Keratinocyte (primary cell): ENCODE measurements around the gene RBM41. TPM values are rescaled to one million over a fixed set of nuclear protein-coding genes. Genes with fewer than 3 reads are reported as not detected.

ENCODE experiments used
- DNase-seq: peaks from one replicate; pipeline ENCODE4 v3.0.0-alpha.2; 2011; ENCODE audit warnings: low read depth, missing footprints, low spot score
- FAIRE-seq: peaks from 2 replicates; lab custom pipeline; 2011; peaks lifted over from hg19 to GRCh38; lab: Jason Lieb, UNC
- H2AFZ ChIP-seq: 2 replicates; pipeline ENCODE4 v1.6.0; 2012; ENCODE audit warnings: low read length, control low read depth, inconsistent platforms; ENCODE audit not compliant: control insufficient read depth
- H3K27ac ChIP-seq: 2 replicates; pipeline ENCODE4 v1.5.1; 2011; ENCODE audit warnings: low read length; ENCODE audit not compliant: control insufficient read depth, insufficient read depth
- H3K27me3 ChIP-seq: 3 replicates; pipeline ENCODE4 v1.6.0; 2011; ENCODE audit warnings: low read length; ENCODE audit not compliant: control insufficient read depth, insufficient read depth; ENCODE audit errors: extremely low read depth
- H3K36me3 ChIP-seq, 2 experiments: 2 replicates in 1 of 2; 3 replicates in 1 of 2; pipeline ENCODE4 v1.5.1; 2011; ENCODE audit warnings: low read length in 2 of 2, mild to moderate bottlenecking in 1 of 2; ENCODE audit not compliant: control insufficient read depth in 2 of 2, insufficient read depth in 2 of 2; ENCODE audit errors: extremely low read depth in 1 of 2
- H3K4me1 ChIP-seq: 3 replicates; pipeline ENCODE4 v1.5.1; 2011; ENCODE audit warnings: low read length; ENCODE audit not compliant: control insufficient read depth, insufficient read depth; ENCODE audit errors: extremely low read depth
- H3K4me2 ChIP-seq: 3 replicates; pipeline ENCODE4 v1.6.0; 2011; ENCODE audit warnings: low read depth, low read length; ENCODE audit not compliant: control insufficient read depth, insufficient read depth; ENCODE audit errors: extremely low read depth
- H3K4me3 ChIP-seq, 3 experiments: fragments of 200-600 bp in 1 of 3; sonication (generic) in 1 of 3; 2 replicates in 2 of 3; 3 replicates in 1 of 3; pipeline ENCODE4 v1.5.1; 2011 to 2016; ENCODE audit warnings: low read length in 3 of 3, mild to moderate bottlenecking in 3 of 3, control low read depth in 2 of 3, inconsistent platforms in 1 of 3, low read depth in 1 of 3, mixed read lengths in 1 of 3, mixed run types in 1 of 3, moderate library complexity in 1 of 3; ENCODE audit not compliant: control insufficient read depth in 2 of 3, insufficient read depth in 2 of 3; ENCODE audit errors: extremely low read depth in 1 of 3
- H3K79me2 ChIP-seq: 2 replicates; pipeline ENCODE4 v1.6.0; 2012; ENCODE audit warnings: low read length; ENCODE audit not compliant: control insufficient read depth, insufficient read depth
- H3K9ac ChIP-seq: 3 replicates; pipeline ENCODE4 v1.6.0; 2011; ENCODE audit warnings: low read length; ENCODE audit not compliant: control insufficient read depth, insufficient read depth; ENCODE audit errors: extremely low read depth
- H3K9me1 ChIP-seq: 3 replicates; pipeline ENCODE4 v1.6.0; 2011; ENCODE audit warnings: low read length; ENCODE audit not compliant: control insufficient read depth, insufficient read depth; ENCODE audit errors: extremely low read depth
- H3K9me3 ChIP-seq: 2 replicates; pipeline ENCODE4 v1.5.1; 2012; ENCODE audit warnings: low read depth, low read length; ENCODE audit not compliant: control insufficient read depth
- H4K20me1 ChIP-seq: 3 replicates; pipeline ENCODE4 v1.6.0; 2011; ENCODE audit warnings: low read length; ENCODE audit not compliant: control insufficient read depth, insufficient read depth; ENCODE audit errors: extremely low read depth
- CTCF ChIP-seq, 3 experiments: IDR thresholded peaks in 1 of 3; conservative IDR thresholded peaks in 1 of 3; optimal IDR thresholded peaks in 1 of 3; 2 replicates in 2 of 3; 3 replicates in 1 of 3; pipeline versions ENCODE3 to v1.5.1; 2011; ENCODE audit warnings: low read length in 3 of 3, mild to moderate bottlenecking in 3 of 3, moderate library complexity in 2 of 3, control low read depth in 1 of 3, inconsistent platforms in 1 of 3; ENCODE audit not compliant: insufficient read depth in 2 of 3; ENCODE audit errors: extremely low read depth in 1 of 3
- EZH2 ChIP-seq: IDR thresholded peaks from one replicate; pipeline ENCODE4 v1.6.1; 2012; ENCODE audit warnings: inconsistent platforms, mild to moderate bottlenecking, low read length, moderate library complexity
- dilution Hi-C: fragments of 300-500 bp; cut with MboI; formaldehyde crosslinking; loops from one replicate; pipeline ENCODE4 v1.7.0; 2020; ENCODE audit warnings: low sequenced_read_pairs; ENCODE audit not compliant: extremely low pct_ligation_motif_present
- polyA plus RNA-seq, 5 experiments: library from polyadenylated mRNA; depleted of rRNA in 3 of 5; stranded (reverse) in 3 of 5; stranded (forward) in 1 of 5; unstranded in 1 of 5; fragments of >200 nt; gene quantifications; 1 replicate in 1 of 5; 2 replicates in 3 of 5; 3 replicates in 1 of 5; pipeline versions ENCODE4 v1.2.1 to v1.2.3, GENCODE V29; 2011 to 2012; ENCODE audit warnings: missing spikeins in 2 of 5, low read depth in 1 of 5, low replicate concordance in 1 of 5

Gene RBM41
- polyA plus RNA-seq, 1 donor (not counting 4 experiments of a cell fraction or from before 2014, with no cell fraction given): 14.5 TPM

DNA sequence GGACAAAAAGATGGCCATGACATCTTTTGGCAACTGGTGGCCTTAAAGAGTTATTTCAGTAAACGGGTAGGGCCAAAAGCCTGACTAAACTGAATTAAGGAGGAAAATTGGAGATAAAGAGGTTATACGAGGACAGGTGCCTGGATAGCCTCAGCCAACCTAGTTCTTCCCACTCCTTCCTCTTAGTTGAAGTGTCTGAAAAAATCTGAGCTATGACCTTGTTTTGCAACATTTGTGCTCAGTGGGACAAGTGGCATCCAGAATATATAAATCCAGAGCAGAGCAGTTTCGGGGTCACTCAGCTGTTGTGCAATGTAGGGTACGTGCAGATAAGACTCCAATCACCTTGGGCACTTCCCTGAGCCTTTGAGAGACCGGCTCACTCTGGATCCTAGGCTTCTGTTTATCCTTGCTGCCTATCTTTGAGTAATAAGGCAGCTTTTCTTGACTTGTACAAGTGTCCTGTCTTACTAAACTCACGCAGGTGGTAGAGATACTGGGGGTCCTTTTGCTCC lies 68.4 kb downstream of the RBM41 start:
- Histone ChIP-seq H2AFZ (no peak overlapping the region), H3K9me1 (no peaks in the 10 kb centered on the region), H3K4me2 (no peak overlapping the region), H4K20me1 (no peaks in the 10 kb centered on the region), H3K9me3 (no peaks in the 10 kb centered on the region), H3K4me3 (no peak overlapping the region), H3K4me1 (no peaks in the 10 kb centered on the region), H3K9ac (no peak overlapping the region), H3K36me3 (no peaks in the 10 kb centered on the region), H3K79me2 (no peaks in the 10 kb centered on the region), H3K27ac (no peak overlapping the region), H3K27me3 (no peaks in the 10 kb centered on the region)
- no peak for FAIRE-seq
- no peak for DNase-seq
- TF ChIP-seq EZH2 (no peak), CTCF (optimal IDR thresholded peaks at IDR 0.05 in 1 of 3, IDR thresholded peaks at IDR 0.05 in 1 of 3, conservative IDR thresholded peaks at IDR 0.05 in 1 of 3; ENCODE audit: extremely low read depth in 1 of 3, insufficient read depth in 2 of 3, low read length in 3 of 3) (no peak)
- dilution Hi-C loops: no loop called here

DNA sequence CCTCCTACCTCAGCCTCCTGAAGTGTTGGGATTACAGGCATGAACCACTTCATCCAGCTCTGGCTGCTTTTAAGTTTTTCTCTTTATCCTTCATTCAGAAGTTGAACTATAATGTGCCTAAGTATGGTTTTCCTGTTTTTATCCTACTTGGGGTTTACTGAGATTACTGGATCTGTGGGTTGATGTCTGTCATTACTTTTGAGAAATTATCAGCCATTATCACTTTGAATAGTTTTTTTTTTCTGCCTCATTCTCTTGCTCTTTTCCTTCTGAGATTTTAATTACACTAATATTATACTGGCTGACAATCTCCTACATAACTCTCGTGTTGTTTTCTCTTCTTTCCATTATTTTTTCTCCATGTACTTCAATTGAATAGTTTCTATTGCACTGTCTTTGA lies 71.0 kb downstream of the RBM41 start:
- Histone ChIP-seq H3K9ac (no peak overlapping the region), H3K79me2 (no peaks in the 10 kb centered on the region), H4K20me1 (no peaks in the 10 kb centered on the region), H3K9me1 (no peaks in the 10 kb centered on the region), H2AFZ (no peak overlapping the region), H3K36me3 (no peaks in the 10 kb centered on the region), H3K9me3 (no peaks in the 10 kb centered on the region), H3K4me2 (no peak overlapping the region), H3K27ac (no peak overlapping the region), H3K27me3 (no peaks in the 10 kb centered on the region), H3K4me3 (no peak overlapping the region), H3K4me1 (no peaks in the 10 kb centered on the region)
- FAIRE-seq: no peak
- dilution Hi-C loops: no loop called here
- no peak for DNase-seq
- TF ChIP-seq EZH2: no peak
- no peak for TF ChIP-seq CTCF (optimal IDR thresholded peaks at IDR 0.05 in 1 of 3, IDR thresholded peaks at IDR 0.05 in 1 of 3, conservative IDR thresholded peaks at IDR 0.05 in 1 of 3; ENCODE audit: extremely low read depth in 1 of 3, insufficient read depth in 2 of 3, low read length in 3 of 3)
